ENCODE results near the gene ARHGEF9.
"Not testable (repeated sequence)": the region's sequence is repeated elsewhere in the genome, so short reads cannot be mapped to it uniquely, and the experiment has no call there.

ARHGEF9 gene

DNA sequence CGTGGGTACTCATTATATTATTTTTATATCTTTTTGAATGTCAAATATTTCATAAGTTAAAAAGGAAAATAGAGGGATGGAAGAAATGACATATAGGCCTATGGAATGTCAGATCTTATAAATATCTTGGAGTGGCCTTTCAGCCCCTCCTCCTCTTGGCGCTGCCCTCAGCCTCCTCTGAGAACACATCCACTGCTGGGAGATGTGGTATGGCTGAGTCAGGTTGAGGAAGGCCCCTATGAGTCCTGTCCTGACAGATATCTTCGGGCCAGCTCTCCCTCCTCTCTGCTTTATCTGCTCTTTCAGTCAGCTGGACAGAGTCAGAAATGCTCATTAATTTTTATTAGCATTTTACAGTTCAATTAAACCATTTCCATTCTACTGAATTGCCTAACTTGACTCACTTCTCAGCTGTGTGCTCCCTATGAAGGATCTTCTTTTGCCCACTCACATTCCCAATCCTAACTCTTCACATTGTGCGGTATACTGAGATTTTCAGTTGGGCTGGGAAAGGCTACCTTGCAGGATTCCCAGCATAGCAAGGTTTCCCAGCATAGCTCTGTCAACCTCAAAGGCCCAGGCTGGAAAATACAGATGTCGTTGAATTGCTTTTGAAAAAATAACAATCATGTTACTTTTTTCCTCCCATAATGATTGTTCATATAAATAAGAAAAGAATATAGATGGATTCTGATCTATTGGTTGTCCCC, 128.0 kb downstream of the ARHGEF9 start:
- no peak for DNase-seq

DNA sequence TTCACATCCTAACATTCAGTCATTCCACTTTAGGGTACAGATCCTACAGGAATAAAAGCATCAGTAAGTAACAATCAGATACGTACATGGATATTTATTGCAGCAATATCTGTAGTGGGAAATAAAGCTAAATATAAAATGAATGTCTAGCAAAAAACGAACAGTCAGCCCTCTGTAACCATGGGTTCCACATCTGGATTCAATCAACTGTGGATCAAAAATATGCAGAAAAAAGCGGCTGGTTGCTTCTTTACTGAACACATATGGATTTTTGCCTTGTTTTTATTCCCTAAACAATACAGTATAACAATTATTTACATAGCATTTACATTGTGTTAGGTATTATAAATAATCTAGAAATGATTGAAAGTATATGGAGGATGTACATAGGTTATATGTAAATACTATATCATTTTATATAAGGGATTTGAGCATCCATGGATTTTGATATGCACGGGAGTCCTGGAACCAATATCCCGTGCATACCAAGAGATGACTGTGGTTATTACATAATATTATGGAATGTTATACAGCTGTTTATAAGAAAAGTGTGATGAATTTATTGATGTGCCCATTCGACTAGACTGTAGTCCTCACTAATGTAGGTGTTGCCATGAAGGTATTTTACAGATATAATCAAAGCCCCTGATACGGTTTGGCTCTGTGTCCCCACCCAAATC, 132.8 kb downstream of the ARHGEF9 start:
- no peak for DNase-seq

- DNase-seq = not testable (repeated sequence)
Measured at GRCh38 chrX:63645748-63646147, 139.3 kb downstream of the ARHGEF9 start.

DNA sequence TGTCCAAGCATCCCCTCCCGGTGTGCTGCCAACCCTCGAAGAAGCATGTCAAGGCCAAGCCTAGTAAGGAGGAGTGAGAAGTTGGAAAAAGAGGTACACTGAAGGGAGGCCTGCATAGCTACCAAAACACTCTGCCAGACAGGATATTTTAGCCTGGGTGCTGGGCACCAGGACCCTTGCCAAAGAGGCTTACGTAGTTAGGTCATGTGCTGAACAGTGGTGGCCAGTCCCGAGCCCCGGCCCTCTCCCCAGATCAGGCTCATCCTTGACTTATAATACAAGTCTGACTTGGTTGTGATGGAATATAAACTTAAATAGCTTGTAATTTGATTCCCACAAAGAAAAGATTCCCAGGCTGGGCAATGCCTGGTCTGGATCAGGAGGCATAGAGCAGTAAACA, 149.3 kb downstream of the ARHGEF9 start:
- DNase-seq = no peak

DNA sequence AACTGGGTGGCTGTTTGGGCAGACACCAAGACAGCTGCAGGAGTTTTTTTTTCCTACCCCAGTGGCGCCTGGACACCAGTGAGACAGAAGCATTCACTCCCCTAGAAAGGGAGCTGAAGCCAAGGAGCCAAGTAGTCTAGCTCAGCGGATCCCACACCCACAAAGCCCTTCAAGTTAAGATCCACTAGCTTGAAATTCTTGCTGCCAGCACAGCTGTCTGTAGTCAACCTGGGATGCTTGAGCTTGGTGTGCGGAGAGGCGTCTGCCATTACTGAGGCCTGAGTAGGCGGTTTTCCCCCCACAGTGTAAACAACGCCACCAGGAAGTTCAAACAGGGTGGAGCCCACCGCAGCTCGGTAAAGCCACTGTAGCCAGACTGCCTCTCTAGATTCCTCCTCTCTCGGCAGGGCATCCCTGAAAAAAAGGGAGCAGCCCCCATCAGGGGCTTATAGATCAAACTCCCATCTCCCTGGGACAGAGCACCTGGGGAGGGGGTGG, 171.4 kb downstream of the ARHGEF9 start:
- no peak for DNase-seq

DNA sequence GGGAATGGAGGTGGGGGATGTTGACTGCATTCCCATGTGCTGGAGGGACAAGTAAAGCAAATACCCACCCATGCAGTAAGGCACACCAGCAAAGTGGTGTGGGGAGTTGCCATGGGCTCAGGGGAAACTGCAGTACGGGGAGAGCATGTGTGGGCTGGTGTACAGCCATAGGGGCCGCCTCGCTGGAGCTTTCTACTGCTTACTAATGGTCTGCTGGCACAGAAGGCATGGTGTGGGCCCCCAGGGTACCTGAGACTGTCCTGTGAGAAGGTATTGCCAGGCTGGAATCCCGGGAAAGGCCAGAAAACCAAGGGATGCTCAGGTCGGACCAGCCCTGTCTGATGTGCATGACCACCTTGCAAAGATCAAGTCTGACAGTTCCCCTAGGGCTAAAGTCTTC, 199.1 kb downstream of the ARHGEF9 start:
- no peak for DNase-seq

Measured in NCI-H82 (cell line).